Measurements from ENCODE around the gene CLRN2.
"Not testable (repeated sequence)": the region's sequence is repeated elsewhere in the genome, so short reads cannot be mapped to it uniquely, and the experiment has no call there.

The CLRN2 gene

DNA sequence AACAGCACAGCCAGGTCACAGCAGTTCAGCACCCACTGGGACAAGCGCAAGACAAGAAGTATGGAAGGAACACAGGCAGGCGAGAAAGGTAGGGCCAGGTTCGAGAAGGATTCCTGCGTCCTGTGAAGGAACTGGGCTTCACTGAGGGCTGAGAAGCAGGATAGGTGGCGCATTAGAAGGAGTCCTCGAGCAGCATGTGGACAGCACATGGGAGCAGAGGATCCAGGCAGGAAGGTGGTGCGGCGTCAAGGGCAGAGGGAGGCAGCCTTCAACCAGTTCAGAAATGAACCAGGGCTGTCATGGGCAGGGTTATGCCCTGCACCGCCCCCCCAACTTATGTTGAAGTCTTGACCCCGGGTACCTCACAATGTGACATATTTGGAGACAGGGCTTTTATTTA lies 31.3 kb downstream of the CLRN2 start:
- DNase-seq, result no peak

DNA sequence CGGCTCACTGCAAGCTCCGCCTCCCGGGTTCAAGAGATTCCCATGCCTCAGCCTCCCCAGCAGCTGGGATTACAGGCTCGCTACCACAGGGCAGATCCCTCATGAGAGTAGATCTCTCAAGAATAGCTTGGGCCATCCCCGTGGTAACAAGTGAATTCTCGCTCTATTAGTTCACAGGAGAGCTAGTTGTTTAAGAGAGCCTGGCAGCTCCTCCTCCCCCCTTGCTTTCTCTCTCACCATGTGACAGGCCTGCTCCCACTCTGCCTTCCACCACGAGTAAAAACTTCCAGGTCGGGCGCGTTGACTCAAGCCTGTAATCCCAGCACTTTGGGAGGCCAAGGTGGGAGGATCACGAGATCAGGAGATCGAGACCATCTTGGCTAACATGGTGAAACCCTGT lies 31.7 kb downstream of the CLRN2 start:
- DNase-seq, result no peak

DNA sequence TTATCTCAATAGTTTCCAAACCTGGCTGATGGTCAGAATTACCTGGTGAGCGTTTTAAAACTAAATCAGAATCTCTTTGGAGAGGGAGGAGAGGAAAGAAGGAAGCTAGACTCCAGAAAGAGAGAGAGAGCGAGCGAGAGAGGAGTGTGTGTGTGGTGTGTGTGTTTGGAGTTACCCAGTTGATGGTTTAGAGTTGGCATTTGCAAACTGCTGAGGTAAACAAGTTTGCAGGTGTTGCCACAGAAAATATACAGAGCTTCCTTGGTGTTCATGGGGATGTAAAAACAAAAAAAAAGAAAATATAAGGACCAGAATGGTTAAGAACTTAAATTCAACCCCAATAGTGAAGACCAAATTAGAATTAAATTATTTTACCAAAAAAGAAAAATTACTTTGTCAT lies 35.6 kb downstream of the CLRN2 start:
- no peak for DNase-seq

DNA sequence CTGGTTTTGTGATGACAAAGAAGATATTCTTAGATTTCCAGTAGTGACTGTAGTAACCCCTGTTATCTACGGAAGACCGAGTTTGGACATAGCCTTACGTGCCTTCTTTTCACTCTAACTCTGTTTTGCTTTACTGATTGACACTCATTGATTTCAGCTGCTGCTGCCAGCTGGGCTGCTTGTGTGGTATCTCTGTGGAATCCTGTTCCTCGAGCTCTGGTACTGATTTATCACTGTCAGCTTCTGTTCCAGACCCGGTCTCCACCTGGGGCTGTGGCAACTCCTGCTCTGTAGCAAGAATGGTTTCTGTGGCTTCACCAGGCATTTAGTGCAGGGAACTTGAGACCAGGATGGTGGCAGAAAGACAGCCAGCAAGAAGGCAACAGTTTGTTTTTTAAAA lies 37.5 kb downstream of the CLRN2 start:
- DNase-seq, result no peak

GRCh38 chr4:17554568-17554967 lies 39.6 kb downstream of the CLRN2 start:
- DNase-seq, result no peak

DNA sequence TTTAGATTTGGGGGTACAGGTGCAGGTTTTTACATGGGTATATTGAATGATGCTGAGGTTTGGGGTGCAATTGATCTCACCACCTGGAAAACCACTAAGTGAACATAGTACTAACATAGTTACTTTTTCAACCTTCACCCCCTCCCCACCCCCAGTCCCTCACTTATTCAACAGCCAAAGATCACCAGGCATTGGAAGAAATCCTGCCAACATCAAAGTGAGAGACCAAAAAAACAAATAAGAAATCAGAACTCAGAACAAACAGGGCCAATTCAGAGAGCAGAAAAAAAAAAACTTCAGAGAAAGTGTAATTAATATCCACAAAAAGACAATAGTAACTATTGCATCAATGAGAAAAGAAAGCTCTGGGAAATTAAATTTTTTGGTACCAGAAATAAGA lies 41.5 kb downstream of the CLRN2 start:
- no peak for DNase-seq

GRCh38 chr4:17557880-17558279 lies 42.9 kb downstream of the CLRN2 start:
- no peak for DNase-seq

- no peak for DNase-seq
Measured at GRCh38 chr4:17558941-17559708, 44.2 kb downstream of the CLRN2 start.

GRCh38 chr4:17559709-17560048 lies 44.7 kb downstream of the CLRN2 start:
- no peak for DNase-seq

DNA sequence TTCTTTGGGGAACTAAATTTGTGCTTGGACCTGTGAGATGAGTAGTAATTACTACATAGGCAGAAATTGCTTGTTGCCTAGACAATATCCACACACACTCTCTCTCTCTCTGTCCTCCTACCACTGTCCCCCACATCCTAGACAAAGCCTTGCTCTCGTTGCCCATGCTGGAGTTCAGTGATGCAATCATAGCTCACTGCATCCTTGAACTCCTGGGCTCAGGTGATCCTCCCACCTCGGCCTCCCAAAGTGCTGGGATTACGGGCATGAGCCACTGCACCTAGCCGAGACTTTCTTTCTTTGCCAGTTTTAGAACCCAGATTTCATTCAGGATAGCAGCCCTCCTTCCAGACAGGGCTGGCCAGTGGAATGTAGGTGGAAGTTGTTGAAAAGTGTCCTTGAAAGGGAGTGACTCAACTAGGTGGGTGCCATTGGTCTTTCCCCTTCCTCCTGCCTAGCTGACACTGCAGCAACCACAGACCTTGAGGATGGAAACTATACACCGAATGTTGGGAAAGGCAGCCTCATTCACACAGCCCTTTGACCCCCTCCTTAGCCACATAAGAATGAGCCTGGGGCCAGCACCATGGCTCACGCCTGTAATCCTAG lies 45.2 kb downstream of the CLRN2 start:
- DNase-seq, result no peak

GRCh38 chr4:17561195-17561909 lies 46.4 kb downstream of the CLRN2 start:
- DNase-seq, result no peak

DNA sequence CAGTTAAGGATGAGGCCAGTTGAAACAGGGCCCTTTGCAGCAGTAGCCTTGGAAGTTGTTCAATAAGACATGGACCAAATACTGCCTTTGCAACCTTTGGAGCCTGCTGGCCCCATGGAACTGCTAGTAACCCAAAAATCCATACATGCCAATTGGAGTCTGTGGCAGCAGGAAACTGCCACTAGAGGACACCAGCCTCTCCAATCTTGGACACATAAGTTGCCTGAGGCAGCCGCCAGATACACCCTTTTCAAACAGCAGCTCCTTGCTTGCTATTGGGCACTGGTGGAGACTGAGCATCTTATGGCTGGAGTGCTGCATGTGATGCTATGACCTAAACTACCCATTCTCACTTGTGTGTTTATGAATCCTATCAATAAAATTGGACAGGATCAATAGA lies 47.2 kb downstream of the CLRN2 start:
- no peak for DNase-seq

DNA sequence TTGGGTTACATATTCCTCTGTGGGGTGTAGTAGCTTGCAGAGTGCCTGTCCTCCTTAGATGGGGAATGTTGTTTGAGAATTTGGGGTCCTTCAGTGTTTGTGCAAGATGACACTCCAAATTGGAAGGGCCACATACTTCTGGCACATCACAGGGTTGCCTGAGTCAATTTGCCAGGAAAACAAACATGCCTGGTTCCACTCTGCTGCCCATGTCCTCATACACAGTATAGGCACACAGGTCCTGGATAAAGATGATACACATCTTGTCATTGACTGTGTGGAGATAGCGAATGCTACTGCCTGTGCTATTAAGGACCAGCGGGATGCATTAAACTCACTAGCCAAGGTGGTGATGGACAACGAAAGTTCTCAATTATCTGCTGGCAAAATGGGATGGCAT lies 50.9 kb downstream of the CLRN2 start:
- DNase-seq, result no peak

DNA sequence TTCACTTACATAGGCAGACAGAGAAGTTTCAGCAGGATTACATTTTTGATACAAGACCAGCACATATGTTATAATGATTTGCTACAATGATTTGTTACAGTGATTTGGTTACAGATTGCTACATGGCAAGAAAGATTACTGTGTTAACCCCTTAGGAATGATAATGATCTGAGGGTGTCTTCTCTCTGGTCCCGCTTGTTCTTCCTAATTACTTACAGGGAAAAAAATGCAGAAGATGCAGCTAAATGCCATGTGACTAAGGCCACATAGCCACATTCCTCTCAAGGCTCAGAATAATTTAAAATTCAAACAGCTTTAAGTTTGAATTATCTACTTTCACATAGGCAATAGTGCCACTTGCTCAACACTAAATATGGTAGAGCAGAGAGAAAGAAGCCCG lies 52.3 kb downstream of the CLRN2 start:
- DNase-seq, result no peak

DNA sequence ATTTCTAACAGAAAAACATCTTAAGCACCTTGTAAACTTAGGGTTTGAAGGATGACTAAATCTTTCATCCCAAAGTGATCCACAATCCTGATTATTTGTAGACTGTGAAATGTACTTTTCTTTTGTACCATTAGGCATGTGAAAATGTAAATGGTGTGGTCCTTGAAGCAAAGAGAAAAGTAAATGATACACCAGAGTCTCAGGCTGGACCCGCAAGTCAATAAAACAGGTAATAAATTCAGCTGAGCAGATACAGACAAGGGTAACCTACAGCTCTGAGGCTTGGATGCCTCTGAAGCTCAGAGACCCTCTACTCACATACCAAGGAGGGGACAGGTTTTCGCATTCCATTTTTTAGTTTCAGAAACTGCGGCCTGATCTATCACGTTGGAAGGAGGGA lies 59.2 kb downstream of the CLRN2 start:
- no peak for DNase-seq

GRCh38 chr4:17575177-17575576 lies 60.2 kb downstream of the CLRN2 start:
- DNase-seq, result not testable (repeated sequence)

Data from femur (tissue), 1 donor.